Prostate gland (tissue), 2 donors: ENCODE results near the gene NELFB.

Experiments
- POLR2A ChIP-seq: fragments of 450-650 bp; IDR thresholded peaks from one replicate; pipeline ENCODE4 v1.6.1; 2016; ENCODE audit warnings: antibody characterized with exemption, mild to moderate bottlenecking
- TF ChIP-seq, protein P1 (sequence below), 4 experiments: fragments of 200-600 bp in 2 of 4; fragments of 450-650 bp in 2 of 4; sonication (generic) in 2 of 4; IDR thresholded peaks; 1 replicate in 3 of 4; 2 replicates in 1 of 4; pipeline ENCODE4 v1.5.1; 2016 to 2019; ENCODE audit warnings: antibody characterized with exemption in 4 of 4, mild to moderate bottlenecking in 2 of 4, moderate library complexity in 2 of 4

- TF ChIP-seq, protein P1, sequence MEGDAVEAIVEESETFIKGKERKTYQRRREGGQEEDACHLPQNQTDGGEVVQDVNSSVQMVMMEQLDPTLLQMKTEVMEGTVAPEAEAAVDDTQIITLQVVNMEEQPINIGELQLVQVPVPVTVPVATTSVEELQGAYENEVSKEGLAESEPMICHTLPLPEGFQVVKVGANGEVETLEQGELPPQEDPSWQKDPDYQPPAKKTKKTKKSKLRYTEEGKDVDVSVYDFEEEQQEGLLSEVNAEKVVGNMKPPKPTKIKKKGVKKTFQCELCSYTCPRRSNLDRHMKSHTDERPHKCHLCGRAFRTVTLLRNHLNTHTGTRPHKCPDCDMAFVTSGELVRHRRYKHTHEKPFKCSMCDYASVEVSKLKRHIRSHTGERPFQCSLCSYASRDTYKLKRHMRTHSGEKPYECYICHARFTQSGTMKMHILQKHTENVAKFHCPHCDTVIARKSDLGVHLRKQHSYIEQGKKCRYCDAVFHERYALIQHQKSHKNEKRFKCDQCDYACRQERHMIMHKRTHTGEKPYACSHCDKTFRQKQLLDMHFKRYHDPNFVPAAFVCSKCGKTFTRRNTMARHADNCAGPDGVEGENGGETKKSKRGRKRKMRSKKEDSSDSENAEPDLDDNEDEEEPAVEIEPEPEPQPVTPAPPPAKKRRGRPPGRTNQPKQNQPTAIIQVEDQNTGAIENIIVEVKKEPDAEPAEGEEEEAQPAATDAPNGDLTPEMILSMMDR (IDR thresholded peaks at IDR 0.05), result no peak
- no peak for TF ChIP-seq POLR2A
Observed at GRCh38 chr9:137262909-137263285, 7.8 kb downstream of the NELFB start.
